ENCODE measurements around the gene SLX4. TPM values are rescaled to one million over a fixed set of nuclear protein-coding genes. Genes with fewer than 3 reads are reported as not detected.

SLX4 gene
- total and polyA plus RNA-seq, 2 donors: 2.0 to 2.9 TPM

DNA sequence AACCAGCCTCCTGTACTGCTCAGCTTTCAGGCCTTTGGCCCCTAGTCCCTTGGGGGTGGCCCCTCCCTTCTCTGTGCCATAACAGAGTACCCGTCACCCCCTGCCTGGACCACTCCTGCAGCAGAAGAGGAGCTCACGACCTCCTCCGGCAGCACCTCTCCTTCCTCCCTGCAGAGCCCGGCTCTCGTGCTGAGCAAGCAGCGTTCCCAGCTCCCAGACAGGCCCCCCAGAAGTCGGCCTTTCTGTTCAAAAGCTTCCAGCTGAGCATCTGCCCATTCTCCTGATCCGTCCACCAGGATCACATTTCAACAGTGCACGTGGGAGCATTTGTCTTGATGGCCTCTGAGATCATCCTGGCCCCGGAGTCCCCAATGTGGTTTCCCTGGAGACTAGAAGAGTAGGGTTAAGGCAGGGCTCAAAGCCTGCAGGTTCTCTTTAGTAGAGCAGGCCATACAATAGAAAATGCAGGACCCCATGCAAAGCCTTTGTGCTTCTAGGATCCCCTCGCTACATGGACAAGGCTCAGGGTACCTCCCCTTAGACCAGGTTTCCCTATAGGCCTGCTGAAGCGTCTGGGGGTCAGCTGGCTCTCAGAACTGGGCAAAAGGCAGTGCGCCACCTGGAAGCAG, 69.8 kb downstream of the SLX4 start:
- no peak for DNase-seq (ENCODE audit: low read depth in 6 of 9, low spot score in 9 of 9)
- H3K27ac ChIP-seq (ENCODE audit: low read depth in 1 of 2, low read length in 1 of 2): no peak overlapping the region
- WGBS: 97% methylated on average over 13 of the region's 13 CpGs
- peaks cover 39 to 49% of the 10 kb centered on the region in 2 donors for H3K36me3 ChIP-seq (ENCODE audit: control insufficient read depth in 2 of 2, insufficient read depth in 2 of 2, low read length in 1 of 2)
- H3K27me3 ChIP-seq (ENCODE audit: control insufficient read depth in 2 of 2, insufficient read depth in 1 of 2, low read length in 1 of 2): no peaks in the 10 kb centered on the region
- no peaks in the 10 kb centered on the region for H3K9me3 ChIP-seq (ENCODE audit: control insufficient read depth in 2 of 2, insufficient read depth in 1 of 2, low read length in 1 of 2)
- no peak overlapping the region for H3K4me3 ChIP-seq (ENCODE audit: low read length in 2 of 2)
- H3K4me1 ChIP-seq (ENCODE audit: control insufficient read depth in 2 of 2, insufficient read depth in 2 of 2, low read length in 2 of 2): no peaks in the 10 kb centered on the region

- no peak overlapping the region for H3K27ac ChIP-seq (ENCODE audit: low read depth in 1 of 2, low read length in 1 of 2)
- no peaks in the 10 kb centered on the region for H3K4me1 ChIP-seq (ENCODE audit: control insufficient read depth in 2 of 2, insufficient read depth in 2 of 2, low read length in 2 of 2)
- no peak overlapping the region for H3K4me3 ChIP-seq (ENCODE audit: low read length in 2 of 2)
- 95% methylated on average over 4 of the region's 4 CpGs for WGBS
- H3K27me3 ChIP-seq (ENCODE audit: control insufficient read depth in 2 of 2, insufficient read depth in 1 of 2, low read length in 1 of 2): no peaks in the 10 kb centered on the region
- no peak for DNase-seq (ENCODE audit: low read depth in 6 of 9, low spot score in 9 of 9)
- H3K36me3 ChIP-seq (ENCODE audit: control insufficient read depth in 2 of 2, insufficient read depth in 2 of 2, low read length in 1 of 2): peaks cover 32 to 47% of the 10 kb centered on the region in 2 donors
- no peaks in the 10 kb centered on the region for H3K9me3 ChIP-seq (ENCODE audit: control insufficient read depth in 2 of 2, insufficient read depth in 1 of 2, low read length in 1 of 2)
These were observed 73.2 kb downstream of the SLX4 start for GRCh38 chr16:3538222-3538621.

- Histone ChIP-seq H3K4me3 (ENCODE audit: low read length in 2 of 2) (no peak overlapping the region), H3K36me3 (ENCODE audit: control insufficient read depth in 2 of 2, insufficient read depth in 2 of 2, low read length in 1 of 2) (peaks cover 21 to 43% of the 10 kb centered on the region in 2 donors), H3K9me3 (ENCODE audit: control insufficient read depth in 2 of 2, insufficient read depth in 1 of 2, low read length in 1 of 2) (no peaks in the 10 kb centered on the region), H3K27me3 (ENCODE audit: control insufficient read depth in 2 of 2, insufficient read depth in 1 of 2, low read length in 1 of 2) (no peaks in the 10 kb centered on the region), H3K27ac (ENCODE audit: low read depth in 1 of 2, low read length in 1 of 2) (no peak overlapping the region), H3K4me1 (ENCODE audit: control insufficient read depth in 2 of 2, insufficient read depth in 2 of 2, low read length in 2 of 2) (no peaks in the 10 kb centered on the region)
- no peak for DNase-seq (ENCODE audit: low read depth in 6 of 9, low spot score in 9 of 9)
- WGBS: 96% methylated on average over 4 of the region's 4 CpGs
These were observed 74.6 kb downstream of the SLX4 start for GRCh38 chr16:3536851-3537250.

GRCh38 chr16:3536271-3536731, 75.1 kb downstream of the SLX4 start:
- Histone ChIP-seq H3K9me3 (ENCODE audit: control insufficient read depth in 2 of 2, insufficient read depth in 1 of 2, low read length in 1 of 2) (no peaks in the 10 kb centered on the region), H3K4me3 (ENCODE audit: low read length in 2 of 2) (no peak overlapping the region), H3K27ac (ENCODE audit: low read depth in 1 of 2, low read length in 1 of 2) (no peak overlapping the region), H3K27me3 (ENCODE audit: control insufficient read depth in 2 of 2, insufficient read depth in 1 of 2, low read length in 1 of 2) (no peaks in the 10 kb centered on the region), H3K4me1 (ENCODE audit: control insufficient read depth in 2 of 2, insufficient read depth in 2 of 2, low read length in 2 of 2) (no peaks in the 10 kb centered on the region), H3K36me3 (ENCODE audit: control insufficient read depth in 2 of 2, insufficient read depth in 2 of 2, low read length in 1 of 2) (peaks cover 16 to 37% of the 10 kb centered on the region in 2 donors)
- no peak for DNase-seq (ENCODE audit: low read depth in 6 of 9, low spot score in 9 of 9)
- 94% methylated on average over 3 of the region's 3 CpGs for WGBS

- H3K4me1 ChIP-seq (ENCODE audit: control insufficient read depth in 2 of 2, insufficient read depth in 2 of 2, low read length in 2 of 2): no peaks in the 10 kb centered on the region
- no peak overlapping the region for H3K27ac ChIP-seq (ENCODE audit: low read depth in 1 of 2, low read length in 1 of 2)
- peaks cover 10 to 27% of the 10 kb centered on the region in 2 donors for H3K36me3 ChIP-seq (ENCODE audit: control insufficient read depth in 2 of 2, insufficient read depth in 2 of 2, low read length in 1 of 2)
- no peak overlapping the region for H3K4me3 ChIP-seq (ENCODE audit: low read length in 2 of 2)
- no peaks in the 10 kb centered on the region for H3K27me3 ChIP-seq (ENCODE audit: control insufficient read depth in 2 of 2, insufficient read depth in 1 of 2, low read length in 1 of 2)
- H3K9me3 ChIP-seq (ENCODE audit: control insufficient read depth in 2 of 2, insufficient read depth in 1 of 2, low read length in 1 of 2): no peaks in the 10 kb centered on the region
- DNase-seq (ENCODE audit: low read depth in 6 of 9, low spot score in 9 of 9): no peak
- 99% methylated on average over 10 of the region's 10 CpGs for WGBS
These were observed 77.3 kb downstream of the SLX4 start for GRCh38 chr16:3534126-3534525.

DNA sequence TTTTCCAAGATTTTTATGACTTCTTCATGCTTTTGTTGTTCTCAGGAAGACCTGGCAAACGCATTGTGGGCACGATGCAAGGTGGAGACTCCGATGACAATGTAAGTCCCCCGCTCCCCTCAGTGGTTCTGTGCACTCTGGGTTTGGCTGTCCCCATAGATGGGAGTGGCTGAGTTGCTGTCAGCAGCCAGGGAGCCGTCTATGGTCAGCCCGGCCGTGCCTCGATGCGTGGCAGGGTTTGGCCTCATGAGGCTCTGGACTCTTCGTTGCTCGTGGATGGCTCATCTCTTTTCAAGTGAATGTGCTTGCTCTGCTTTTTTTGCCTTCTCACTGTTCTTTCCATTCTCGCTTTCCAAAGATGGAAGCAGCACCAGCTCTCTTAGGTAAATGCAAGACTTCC, 78.7 kb downstream of the SLX4 start:
- peaks cover 12 to 35% of the 10 kb centered on the region in 2 donors for H3K36me3 ChIP-seq (ENCODE audit: control insufficient read depth in 2 of 2, insufficient read depth in 2 of 2, low read length in 1 of 2)
- no peak overlapping the region for H3K27ac ChIP-seq (ENCODE audit: low read depth in 1 of 2, low read length in 1 of 2)
- H3K27me3 ChIP-seq (ENCODE audit: control insufficient read depth in 2 of 2, insufficient read depth in 1 of 2, low read length in 1 of 2): no peaks in the 10 kb centered on the region
- H3K9me3 ChIP-seq (ENCODE audit: control insufficient read depth in 2 of 2, insufficient read depth in 1 of 2, low read length in 1 of 2): no peaks in the 10 kb centered on the region
- DNase-seq (ENCODE audit: low read depth in 6 of 9, low spot score in 9 of 9): no peak
- no peak overlapping the region for H3K4me3 ChIP-seq (ENCODE audit: low read length in 2 of 2)
- no peaks in the 10 kb centered on the region for H3K4me1 ChIP-seq (ENCODE audit: control insufficient read depth in 2 of 2, insufficient read depth in 2 of 2, low read length in 2 of 2)
- WGBS: 94% methylated on average over 12 of the region's 12 CpGs

Other genes starting within 250 kb of the SLX4 start
- gene ZSCAN32, start 210.6 kb downstream of the SLX4 start, total RNA-seq: 19.7 TPM
- gene ZSCAN32, start 210.6 kb downstream of the SLX4 start, polyA plus RNA-seq: 16.3 TPM
- gene ZNF174, start 210.4 kb downstream of the SLX4 start, total RNA-seq: 9.0 TPM
- 7.0 TPM for gene ZNF174, start 210.4 kb downstream of the SLX4 start, polyA plus RNA-seq
- 2.5 TPM for gene ZNF597, start 168.1 kb downstream of the SLX4 start, total RNA-seq
- 2.3 TPM for gene ZNF597, start 168.1 kb downstream of the SLX4 start, polyA plus RNA-seq
- gene NAA60, start 167.9 kb downstream of the SLX4 start, total RNA-seq: 8.6 TPM
- 36.0 TPM for gene NAA60, start 167.9 kb downstream of the SLX4 start, polyA plus RNA-seq
- not detected for gene C16orf90, start 116.1 kb downstream of the SLX4 start, total RNA-seq
- gene C16orf90, start 116.1 kb downstream of the SLX4 start, polyA plus RNA-seq: not detected
- 18.4 TPM for gene CLUAP1, start 110.6 kb downstream of the SLX4 start, total RNA-seq
- 17.8 TPM for gene CLUAP1, start 110.6 kb downstream of the SLX4 start, polyA plus RNA-seq
- 18.8 TPM for gene NLRC3, start 34.2 kb downstream of the SLX4 start, total RNA-seq
- gene NLRC3, start 34.2 kb downstream of the SLX4 start, polyA plus RNA-seq: 11.9 TPM
- gene DNASE1, start 43.1 kb upstream of the SLX4 start, total RNA-seq: 15.8 TPM
- gene DNASE1, start 43.1 kb upstream of the SLX4 start, polyA plus RNA-seq: 18.8 TPM
- 48.4 TPM for gene TRAP1, start 105.9 kb upstream of the SLX4 start, total RNA-seq
- gene TRAP1, start 105.9 kb upstream of the SLX4 start, polyA plus RNA-seq: 46.5 TPM